Fibroblast of lung (primary cell): Measurements from ENCODE around the gene TGM4.

Experiments
- CTCF ChIP-seq, 2 donors: IDR thresholded peaks in 1 of 2; conservative IDR thresholded peaks in 1 of 2; 1 replicate in 1 of 2; 2 replicates in 1 of 2; pipeline ENCODE4 v1.5.1; 2011 to 2012; ENCODE audit warnings: low read length in 2 of 2, control low read depth in 1 of 2, inconsistent platforms in 1 of 2, low read depth in 1 of 2, mild to moderate bottlenecking in 1 of 2
- EZH2 ChIP-seq: IDR thresholded peaks from 2 replicates; pipeline ENCODE4 v1.5.1; 2012; ENCODE audit warnings: low read length, control low read depth, mild to moderate bottlenecking; ENCODE audit errors: missing control alignments

GRCh38 chr3:44886561-44886960 is 12.2 kb downstream of the TGM4 start:
- no peak for TF ChIP-seq CTCF (conservative IDR thresholded peaks at IDR 0.05 in 1 of 2, IDR thresholded peaks at IDR 0.05 in 1 of 2; ENCODE audit: low read depth in 1 of 2, low read length in 2 of 2)
- no peak for TF ChIP-seq EZH2
